GM21367 (cell line): Measurements from ENCODE around the gene MPPED1.

Experiments
- ATAC-seq: cut with Tn5 transposase; IDR thresholded peaks from one replicate; pipeline ENCODE4 v1.9.1; 2021; ENCODE audit not compliant: unreplicated experiment

MPPED1 gene

DNA sequence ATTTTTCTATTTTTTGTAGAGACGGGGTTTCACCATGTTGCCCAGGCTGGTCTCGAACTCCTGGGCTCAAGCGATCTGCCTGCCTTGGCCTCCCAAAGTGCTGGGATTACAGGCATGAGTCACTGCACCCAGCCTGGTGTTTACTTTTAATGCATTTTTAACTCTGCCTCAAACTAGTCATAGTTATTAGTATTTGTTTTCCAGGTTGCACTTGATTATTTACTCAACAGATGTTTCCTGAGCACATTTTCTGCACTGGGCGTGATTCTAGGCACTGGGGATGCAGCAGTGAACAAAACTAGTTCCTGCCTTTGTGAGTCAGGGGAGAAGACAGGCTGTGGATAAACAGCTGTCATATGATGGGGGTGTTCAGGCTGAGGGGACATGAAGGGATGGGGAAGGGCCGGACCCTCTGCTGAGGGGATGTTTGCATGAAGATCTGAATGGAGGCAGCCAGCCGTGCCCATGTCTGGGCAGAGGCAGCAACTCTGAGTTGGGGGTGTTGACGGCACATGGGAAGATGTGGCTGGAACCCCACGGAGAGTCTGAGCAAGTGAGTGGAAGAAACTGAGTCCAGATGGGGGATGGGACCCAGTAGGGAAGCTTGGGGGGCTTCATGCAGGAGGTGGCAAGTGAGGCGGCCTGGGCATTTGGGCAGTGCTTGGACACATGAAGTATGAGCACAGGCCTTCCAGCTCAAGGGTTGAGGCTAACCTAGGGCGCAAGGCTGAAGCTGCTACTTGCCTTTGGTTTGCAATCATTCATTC is 34.4 kb downstream of the MPPED1 start:
- ATAC-seq: no peak

DNA sequence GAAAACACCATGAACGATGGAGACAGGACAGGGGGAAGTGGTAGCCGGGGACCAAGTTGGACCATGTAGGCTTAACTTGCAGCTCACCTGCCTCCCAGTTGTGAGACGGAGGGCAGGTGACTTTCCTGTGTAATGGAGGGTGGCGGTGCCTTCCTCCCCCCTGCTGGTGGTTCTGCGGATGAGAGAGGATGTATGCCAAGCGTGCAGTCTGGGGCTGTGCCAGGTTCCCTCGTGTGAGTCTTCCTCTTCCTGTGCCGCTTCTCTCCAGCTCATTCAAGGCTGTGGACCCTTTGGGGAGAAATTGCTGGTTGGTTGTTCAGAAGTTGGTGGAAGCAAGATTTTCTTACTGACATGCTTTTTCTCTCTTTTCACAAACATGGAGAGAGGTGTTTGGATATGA is 35.1 kb downstream of the MPPED1 start:
- no peak for ATAC-seq

DNA sequence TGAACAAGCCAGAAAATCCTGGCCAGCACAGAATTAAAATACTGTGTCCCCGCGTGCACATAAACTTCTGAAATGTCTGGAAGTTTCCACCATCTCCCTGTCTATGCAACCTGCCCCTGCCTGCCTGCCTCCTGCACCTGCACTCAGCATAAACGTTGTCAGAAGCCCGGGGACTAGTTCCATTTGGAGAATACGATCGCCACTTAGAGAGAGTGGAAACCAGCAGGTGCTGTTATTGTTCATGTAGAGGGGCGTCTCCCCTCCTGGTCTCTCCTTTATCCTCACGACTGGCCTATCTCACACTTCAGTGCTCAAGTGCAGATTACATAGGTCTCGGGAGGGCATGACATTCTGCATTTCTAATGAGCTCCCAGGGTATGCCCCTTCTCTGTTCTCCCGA is 35.6 kb downstream of the MPPED1 start:
- no peak for ATAC-seq

DNA sequence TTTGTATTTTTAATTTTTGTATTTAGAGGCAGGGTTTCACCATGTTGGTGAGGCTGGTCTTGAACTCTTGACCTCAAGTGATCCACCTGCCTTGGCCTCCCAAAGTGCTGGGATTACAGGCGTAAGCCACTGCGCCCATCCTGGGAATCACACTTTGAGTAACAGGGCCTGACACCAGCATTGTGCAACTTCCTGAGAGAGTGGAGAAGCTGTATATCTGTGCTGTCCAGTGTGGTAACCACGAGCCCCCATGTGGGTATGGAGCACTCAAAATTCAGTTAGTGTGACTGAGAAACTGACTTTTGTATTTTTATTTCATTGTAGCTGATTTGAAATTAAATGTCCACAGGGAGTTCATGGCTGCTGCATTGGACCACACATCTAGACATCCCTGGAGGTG is 36.2 kb downstream of the MPPED1 start:
- no peak for ATAC-seq

DNA sequence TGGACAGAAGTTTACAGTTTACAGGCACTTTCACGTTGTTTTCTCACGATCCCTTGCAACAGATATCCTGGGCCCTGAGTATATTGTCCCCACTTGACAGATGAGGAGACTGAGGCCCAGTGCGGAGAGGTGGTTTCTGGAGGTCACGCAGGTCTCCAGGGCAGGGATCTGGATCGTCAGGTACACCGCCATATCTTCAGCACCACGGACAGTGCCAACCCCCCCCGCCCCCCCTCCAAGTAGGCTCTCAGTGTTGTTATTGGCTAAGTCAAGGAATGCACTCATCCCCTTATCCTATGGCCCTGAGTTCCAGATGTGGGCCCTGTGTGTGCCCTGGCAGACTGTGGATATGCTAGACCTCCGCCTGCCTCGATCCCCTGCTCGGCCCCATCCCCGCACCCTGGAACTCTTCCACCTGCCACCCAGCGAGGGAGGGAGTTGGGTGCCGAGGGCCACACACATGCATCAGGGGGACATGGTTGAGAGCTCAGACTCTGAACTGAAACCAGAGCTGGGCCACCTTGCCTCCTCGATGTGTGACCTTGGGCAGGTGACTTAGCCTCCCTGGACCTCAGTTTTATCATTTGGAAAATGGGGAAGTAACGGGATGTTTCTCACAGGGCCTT is 37.5 kb downstream of the MPPED1 start:
- ATAC-seq: no peak

DNA sequence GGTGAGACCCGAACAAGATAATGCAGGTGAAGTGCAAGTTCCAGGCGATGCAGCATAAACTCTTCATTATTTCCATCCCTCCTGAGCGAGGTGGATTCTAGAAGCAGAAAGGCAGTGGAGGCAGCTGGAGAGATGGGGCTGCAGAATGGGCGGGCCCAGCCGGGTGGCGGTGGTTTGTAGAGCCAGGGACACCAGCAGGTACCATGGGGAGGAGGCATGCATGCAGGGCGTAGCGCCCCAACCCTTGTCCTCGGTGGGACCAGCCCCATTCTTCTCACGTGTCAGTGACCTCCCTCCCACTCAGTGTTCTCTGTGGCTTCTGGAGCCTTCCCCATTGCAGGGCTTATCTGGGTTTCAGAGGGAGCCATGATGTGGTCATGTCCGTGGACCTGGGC is 38.0 kb downstream of the MPPED1 start:
- ATAC-seq: no peak

DNA sequence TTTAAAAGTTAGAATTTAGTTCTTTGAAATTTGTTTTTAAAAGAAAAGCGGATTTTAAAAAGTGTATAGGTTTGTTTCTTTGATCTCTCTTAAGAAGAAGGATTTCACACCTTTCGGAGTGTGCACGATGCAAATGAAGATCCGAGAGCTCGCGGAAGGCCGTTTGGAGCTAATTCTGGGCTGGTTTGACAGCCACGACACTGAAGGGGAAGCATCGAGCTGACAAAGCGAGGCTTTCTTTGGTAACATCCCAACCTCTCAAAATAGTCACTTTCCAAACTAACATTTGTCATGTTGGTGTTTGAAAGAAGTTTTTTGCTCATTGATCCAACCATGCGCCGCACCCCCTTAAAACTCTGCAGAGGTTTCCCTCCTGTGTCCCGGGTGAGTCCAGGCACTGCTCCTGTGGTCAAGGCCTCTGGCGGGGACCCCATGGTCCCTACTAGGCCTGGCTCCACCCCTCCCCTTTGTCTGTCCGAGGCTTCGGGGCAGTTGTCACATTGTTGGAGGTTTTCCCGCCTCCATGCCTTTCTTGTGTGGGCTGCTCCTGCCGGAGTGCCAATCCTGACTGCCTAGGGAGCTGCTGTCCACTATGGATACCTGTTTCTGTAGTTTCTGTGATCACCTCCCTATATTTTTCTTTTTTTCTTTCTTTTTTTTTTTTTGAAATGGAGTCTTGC is 39.7 kb downstream of the MPPED1 start:
- no peak for ATAC-seq

DNA sequence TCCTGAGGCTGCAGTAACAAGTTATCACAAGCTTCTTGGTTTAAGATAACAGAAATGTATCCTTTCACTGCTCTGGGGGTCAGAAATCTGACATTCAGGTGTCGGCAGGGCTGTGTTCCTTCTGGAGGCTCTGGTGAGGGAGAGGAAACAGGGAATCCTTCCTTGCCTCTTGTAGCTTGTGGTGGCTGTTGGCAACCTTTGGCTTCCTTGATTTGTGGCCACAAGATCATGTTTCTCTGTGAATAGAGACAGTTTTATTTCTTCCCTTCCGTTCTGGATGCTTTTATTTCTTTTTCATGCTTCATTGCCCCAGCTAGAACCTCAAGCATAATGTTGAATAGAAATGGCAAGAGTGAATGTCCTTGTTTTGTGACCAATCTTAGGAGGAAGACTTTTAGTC is 44.0 kb downstream of the MPPED1 start:
- no peak for ATAC-seq

DNA sequence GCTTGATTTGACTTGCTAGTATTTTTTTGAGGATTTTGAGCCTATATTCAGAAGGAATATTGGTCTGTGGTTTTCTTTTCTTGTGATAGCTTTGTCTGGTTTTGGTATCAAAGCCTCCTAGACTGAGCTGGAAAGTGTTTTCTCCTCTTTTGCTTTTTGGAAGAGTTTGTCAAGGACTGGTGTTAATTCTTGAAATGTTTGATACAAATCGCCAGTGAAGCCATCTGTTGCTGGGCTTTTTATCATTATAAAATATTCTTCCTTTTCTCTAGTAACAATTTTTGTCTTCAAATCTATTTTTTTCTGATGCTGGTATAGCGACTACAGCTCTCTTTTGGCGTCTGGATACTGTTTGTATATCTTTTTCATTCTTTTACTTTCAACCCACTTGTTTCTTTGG is 45.2 kb downstream of the MPPED1 start:
- ATAC-seq: no peak

DNA sequence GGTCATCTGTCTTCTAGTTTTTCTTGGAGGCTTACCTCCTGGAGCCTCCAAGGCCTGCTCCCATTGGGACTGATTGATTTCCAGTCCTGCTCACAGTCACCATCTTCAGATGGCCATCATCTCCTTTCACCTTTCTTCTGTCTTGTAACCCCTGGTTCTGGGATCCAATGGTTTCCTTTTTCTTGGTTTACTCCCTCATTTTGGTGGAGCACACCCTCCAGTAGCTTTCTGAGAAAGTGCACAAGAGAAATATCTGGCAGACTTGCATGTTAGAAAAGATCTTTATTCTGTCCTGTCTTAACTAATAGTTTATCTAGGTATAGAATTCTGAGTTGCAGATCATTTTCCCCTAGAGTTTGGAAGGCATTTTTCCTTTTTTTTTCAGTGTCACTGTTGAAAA is 50.9 kb downstream of the MPPED1 start:
- ATAC-seq: no peak

DNA sequence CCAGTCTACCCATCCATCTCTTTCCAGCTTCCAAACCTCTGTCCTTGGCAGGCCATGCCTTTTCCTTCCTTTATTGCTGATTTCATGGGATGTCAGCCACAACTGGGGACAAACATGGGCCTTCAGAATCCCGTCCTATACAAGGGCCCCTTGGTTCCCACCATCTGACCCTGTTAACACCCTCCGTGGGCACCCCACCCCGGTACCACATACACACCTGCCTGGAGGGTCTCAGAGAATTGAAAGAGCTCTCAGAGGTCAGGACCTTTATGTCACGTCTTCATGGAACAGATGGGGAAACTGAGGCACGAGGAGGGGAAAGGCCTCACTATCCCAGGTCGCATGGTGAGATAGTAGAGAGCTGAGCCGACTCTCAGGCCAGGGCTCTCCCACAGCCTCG is 53.0 kb downstream of the MPPED1 start:
- ATAC-seq: no peak

DNA sequence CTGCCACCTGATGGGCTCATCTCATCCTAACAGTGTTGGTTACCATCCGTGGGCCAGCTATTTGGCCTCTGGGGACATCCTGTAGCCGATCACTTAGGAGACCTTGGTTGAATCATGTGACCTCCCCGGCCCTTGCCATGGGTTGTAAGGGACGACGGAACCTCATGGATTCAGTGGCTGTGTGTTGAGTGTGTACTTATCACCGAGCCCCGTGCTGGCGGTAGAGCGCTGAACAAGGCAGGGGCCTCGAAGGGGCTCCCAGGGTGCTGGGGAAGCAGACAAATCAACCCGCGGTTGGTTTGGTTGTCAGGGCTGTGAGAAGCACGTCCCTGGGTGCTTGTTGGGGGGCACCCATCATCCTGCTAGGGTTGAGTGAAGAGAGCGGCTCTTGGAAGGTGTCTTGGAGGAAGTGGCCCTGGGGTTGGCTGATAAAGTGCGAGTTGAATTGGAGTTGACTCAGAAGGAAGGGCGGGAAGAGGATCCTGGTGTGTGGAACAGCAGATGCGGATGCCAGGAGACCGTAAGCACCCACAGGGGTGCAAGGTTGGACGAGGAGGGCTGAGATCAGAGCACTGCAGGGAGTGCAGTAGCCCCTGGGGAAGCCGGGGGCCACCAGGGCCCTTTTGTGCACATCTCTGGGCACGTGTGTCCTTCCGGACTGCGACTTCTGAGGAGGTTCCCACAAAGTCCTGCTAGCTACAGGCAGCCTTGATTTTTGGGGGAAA is 53.6 kb downstream of the MPPED1 start:
- no peak for ATAC-seq

DNA sequence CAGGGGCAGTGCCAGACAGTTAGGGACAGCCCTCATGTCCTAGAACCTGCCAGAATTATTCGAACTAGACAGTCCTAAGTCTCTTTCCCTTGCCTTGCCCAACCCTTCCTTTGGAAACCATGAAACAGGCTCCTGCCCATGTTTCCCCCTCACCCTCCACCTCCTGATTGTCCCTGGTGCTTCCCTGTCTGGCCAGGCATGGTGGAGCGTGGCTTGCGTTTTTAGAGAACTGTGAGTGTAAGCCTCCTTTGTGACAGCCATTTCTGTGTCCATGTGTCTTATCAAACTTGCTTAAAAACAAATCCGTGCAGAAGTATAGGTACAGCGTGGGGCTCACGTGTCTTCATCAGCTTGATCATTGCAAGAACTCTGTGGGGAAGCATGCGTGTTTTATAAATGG is 54.9 kb downstream of the MPPED1 start:
- ATAC-seq: no peak

DNA sequence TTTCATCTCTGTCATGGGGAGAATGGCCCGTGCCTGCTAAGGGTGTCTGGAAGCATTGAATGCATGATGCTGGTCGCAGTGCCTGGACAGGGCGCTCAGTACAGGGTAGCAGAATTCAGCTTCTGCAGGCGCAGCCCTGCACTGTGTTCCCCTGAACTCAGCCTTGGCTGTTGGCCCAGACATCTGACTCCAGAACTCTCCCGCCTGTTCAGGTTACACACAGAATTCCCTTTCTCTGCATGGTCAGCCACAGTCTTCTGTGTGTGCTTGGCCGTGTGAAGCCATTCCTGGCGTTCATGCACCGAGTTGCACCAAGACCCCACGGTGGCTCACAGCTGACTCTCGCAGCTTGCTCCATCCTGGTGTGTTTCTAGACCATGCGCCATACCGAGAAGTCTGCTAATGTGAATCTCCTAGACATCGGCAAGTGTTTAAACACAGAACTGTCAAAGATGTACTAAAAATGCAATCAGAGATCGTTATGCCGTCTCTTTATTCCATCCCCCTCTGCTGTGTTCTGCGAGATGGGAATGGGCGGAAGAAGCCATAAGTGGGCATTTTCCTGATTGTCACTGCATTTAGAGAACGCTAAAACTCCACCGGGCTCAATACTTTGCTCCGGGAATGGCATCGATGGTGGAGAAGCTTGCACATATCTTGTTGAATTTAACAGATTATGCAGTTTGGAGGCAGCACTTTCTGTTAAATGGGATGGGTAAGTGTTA is 55.6 kb downstream of the MPPED1 start:
- ATAC-seq: no peak

DNA sequence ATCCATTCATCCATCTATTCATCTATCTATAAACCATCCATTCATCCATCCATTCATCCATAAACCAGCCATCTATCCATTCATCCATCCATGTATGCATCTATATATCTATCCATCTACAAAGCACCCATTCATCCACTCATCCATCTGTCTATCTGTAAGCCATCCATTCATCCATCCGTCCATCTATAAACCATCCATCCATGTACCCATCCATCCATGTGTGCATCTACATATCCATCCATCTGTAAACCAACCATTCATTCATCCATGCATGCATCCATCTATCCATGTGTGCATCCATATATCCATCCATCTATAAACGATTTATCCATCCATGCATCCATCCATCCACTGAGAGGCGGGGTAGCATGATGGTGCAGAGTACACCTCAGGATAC is 58.4 kb downstream of the MPPED1 start:
- ATAC-seq: no peak

DNA sequence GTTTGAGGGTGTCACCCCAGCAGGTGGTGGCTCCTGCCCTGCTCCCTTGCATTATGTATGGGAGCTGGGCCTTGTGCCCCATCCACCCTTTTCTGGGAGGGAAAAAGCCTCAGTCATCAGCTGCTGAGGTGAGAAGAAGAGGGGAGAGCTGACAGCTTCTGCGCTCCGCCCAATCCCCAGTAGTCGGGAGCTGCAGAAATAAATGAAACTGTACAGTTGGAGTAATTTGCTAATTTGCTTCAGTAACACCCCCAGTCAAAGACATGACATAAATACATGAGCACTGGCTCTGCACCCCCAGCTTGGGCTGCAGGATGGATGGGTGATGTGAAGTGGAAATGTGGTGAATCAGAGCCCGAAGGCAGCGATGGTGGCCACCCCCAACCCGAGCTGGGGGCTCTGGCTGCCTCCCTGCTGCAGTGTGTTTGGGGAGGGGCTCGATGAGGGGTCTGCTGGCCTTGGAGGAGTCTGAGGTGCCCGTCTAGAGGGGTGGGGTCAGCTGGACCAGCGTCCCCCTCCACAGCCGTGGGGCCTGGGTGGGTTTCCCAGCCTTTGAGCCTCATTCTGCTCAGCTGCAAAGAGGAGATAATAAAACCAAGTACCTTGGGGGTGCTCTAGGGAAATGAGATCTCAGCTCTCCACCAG is 59.2 kb downstream of the MPPED1 start:
- no peak for ATAC-seq

DNA sequence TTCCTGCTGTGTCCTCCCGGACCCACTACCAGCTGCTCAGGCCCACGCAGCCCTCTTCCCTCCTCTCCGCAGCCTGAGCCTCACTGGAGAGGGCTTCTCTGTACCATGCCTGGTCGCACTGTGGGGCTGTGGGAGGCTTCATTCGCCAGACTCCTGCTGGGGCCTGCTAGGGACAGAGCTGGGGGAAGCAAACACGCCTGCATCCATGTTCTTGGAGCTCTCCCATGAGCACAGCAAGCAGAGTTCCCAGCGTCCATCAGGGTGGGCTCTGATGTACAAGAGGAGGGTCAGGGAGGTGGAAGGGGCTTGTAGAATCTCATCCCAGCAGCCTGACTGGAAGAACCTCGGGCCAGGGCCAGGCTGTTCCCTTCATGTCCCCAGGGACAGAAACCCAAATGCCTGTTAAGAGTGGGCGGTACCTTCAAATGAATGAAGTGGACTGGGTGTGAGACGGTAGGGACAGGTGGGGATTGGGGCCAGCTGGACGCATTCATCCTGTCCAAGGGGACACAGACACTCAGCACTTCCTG is 59.9 kb downstream of the MPPED1 start:
- ATAC-seq: no peak

DNA sequence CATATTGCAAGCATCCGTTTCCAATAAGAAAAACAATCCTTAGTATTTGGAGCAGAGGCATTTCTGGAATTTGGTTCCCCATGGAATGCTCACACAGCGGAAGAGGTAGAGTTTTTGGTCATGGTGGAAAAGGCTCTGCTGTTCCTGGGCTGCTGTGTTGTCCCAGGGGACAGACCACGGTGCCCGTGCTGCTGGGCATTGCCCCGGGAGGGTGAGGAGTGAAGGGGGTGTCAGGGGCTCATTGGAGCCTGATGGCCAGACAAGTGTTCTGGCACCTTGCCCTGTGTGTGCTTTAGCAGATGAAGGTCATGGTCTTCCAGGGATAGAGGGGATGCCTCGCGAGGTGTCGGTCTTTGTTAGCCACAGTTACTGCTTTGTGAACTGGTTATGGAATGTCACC is 61.2 kb downstream of the MPPED1 start:
- no peak for ATAC-seq

DNA sequence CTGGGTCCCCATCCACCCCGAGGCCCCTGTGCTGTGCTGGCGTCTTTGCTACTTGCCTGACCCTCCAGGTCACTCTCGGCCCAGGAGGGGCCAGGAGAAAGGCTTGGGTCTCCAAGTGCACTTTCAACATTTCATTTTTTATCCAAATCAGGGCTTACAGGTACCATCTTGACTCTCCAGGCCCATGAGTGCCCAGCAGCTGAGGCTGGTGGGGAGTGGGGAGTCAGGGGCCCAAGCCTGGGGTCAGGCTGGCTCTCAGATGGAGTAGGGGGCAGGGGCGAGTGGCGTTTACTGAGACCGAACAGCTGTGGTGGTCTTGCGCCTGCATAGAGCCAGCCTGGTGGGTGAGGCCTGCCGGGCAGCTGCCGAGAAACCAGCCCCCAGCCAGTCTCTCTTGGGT is 61.6 kb downstream of the MPPED1 start:
- ATAC-seq: no peak
